NCI-H2227 (cell line): ENCODE measurements around the gene CFAP43.
"Not testable (repeated sequence)": the region's sequence is repeated elsewhere in the genome, so short reads cannot be mapped to it uniquely, and the experiment has no call there.

ENCODE experiments used
- DNase-seq: peaks from one replicate; lab custom pipeline; 2025; ENCODE audit not compliant: unreplicated experiment; lab: John Stamatoyannopoulos, UW

Gene CFAP43

DNA sequence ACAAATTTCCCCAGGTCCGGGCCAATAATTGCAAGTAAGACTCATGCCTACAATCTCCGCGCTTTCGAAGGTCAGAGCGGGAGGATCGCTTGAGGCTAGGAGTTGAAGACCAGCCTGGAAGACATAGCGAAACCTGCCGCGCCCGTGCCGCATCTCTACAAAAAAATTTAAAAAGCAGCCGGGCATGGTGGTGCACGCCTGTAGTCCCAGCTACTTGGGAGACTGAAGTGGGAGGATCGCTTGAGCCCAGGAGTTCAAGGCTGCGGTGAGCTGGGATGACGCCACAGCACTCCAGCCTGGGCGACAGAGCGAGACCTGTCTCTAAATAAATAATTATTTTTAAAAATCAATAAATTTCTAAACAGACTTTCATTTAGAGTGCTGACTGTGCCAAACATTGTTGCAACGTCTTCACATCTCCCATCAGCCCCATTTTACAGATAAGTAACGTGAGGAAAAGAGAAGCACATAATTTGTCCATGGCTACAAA, 494 bp upstream of the CFAP43 start:
- DNase-seq: no peak

DNA sequence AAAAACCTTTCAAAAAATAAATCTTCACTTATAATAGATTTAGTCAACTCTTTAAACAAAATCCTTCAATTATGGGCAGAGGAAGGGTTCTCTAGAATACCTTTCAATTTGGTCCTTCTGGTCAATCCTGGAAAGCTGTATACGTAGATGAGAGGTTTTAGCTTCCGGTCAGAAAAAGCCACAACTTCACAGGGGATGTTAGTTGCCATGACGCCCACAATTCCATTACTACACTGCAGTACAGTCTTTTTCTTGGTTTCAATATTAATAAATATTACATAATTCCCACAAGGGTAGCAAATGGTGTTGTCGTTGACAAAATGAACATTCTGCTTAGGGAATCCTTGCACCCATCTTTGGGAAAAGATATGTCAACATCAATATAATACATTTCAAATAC, 1.7 kb downstream of the CFAP43 start:
- DNase-seq: no peak

DNA sequence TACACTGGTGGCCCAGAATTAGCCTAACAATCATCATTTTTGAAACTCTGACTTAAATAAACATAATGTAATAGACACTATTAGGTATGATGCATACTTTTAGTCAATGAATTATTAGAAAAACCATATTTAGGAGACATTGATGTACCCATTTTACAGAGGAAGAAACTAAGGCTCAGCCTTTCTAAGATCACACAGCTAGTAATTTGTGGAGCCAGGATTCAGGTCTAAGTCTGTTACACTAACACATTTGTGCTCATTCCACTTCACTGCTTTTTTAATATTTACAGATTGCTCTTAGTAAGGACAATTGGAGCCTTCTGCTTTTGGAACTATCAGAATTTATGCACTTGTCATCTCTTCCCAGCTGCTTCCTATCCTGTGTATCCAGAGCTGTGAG, 8.9 kb downstream of the CFAP43 start:
- DNase-seq: no peak

DNA sequence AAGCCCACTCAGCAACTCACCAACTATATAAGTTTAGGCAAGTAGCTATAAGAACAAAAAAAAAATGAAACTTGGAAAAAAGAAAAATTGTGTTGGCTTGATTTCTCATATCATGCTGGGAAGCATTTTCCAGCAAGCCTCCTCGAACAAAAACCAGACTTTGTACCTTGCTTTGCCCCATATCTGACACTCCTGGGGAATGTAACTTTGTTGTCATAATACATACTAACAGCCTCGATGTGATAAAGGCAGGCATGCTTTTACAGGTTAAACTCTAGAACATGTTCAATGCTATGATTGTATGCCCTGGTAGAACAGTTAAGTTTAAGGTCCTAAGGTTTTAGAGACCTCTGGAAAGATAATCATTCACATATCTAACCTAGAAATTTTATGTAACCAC, 11.6 kb downstream of the CFAP43 start:
- no peak for DNase-seq

DNA sequence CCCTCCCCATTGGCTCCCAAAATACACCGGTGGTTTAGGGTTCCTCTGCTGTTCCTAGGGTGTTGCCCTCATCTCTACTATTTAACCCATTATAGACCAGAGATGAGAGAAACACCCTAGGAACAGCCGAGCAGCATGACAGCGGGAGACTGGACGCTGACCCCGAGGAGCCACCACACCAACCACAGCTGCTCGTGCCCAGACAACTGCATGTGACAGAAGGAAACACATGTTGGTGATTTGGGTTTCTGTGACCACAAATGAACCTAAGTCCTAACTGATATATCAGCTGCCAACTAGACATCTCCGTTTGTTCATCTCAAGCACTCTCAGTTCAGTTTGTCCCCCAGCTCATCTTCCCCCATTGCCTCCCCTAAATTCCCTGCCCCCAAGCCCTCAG, 13.4 kb downstream of the CFAP43 start:
- DNase-seq: no peak

DNA sequence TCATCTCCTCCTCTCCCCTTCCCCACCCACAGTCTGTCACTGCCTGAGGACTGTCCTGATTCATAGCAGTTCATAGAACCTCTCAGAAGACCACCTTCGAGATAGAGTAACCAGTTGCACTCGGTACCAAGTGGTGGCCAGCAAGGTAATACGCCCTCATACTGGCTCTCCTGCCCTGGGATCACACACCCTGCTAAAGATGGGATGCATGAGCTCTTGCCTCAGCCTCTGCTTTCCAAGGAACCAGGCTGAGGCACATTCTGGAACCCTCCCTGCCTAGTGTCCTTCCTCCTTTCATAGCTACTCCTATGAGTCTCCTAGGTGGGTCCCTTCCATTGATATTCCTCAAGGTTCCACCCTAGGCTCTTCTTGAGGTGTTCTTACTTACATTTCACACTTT, 15.5 kb downstream of the CFAP43 start:
- no peak for DNase-seq

DNA sequence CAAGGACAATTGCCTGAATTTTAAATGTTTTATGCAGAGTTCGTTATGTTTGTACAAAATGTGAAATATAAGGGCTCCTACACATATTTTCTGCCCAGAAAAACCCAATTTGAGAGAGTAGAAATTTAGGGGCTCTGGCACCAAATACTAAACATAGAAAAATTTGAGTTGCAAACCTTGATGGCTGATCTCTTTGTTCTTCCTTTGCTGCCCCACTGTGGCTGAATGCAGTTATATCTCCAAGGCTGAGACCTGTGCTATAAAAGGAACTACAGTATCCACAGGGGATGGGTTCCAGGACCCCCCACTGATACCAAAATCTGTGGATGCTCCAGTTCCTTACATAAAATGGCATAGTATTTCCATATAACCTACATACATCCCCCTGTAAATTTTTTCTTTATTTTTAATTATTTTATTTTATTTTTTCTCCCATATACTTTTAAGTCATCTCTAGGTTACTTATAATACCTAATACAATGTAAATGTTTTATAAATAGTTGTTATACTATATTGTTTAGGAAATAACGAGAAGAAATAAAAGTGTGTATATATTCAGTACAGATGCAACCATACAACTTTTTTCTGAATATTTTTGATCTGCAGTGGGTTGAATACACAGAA, 22.5 kb downstream of the CFAP43 start:
- peak; percentile 45 for DNase-seq

DNA sequence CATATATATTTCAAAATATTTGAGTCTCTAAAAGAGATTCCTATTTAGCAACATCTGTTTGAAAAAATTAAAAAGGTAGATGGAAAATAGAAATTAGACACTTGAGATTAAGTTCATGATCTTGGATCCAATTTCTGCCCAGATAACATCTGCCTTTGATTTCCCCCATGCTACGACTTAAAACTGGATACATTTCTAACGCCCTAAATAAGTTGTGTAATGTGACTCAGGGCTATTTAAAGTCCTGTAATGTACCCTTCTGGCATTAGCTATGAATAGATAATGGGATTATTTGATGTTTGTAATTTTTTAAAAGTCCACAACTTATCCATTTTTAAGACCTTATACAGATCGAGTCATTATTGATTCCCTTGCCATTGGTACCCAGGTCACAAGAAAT, 23.4 kb downstream of the CFAP43 start:
- no peak for DNase-seq

DNA sequence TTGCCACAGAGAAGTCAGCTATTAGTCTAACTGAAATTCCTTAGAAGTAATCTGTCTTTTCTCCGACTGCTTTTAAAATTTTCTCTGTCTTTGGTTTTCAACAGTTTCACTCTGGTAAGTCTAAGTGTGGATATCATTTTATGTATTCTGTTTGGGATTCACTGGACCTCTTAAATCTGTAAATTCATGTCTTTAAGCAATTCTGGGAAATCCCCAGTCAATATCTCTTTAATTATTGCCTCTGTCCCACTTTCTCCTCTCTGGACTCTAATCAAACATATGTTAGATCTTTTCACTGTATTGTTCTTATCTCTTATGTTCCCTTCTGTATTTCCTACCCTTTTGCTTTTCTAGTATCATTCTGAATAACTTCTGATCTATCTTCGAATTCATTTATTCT, 29.9 kb downstream of the CFAP43 start:
- no peak for DNase-seq

DNA sequence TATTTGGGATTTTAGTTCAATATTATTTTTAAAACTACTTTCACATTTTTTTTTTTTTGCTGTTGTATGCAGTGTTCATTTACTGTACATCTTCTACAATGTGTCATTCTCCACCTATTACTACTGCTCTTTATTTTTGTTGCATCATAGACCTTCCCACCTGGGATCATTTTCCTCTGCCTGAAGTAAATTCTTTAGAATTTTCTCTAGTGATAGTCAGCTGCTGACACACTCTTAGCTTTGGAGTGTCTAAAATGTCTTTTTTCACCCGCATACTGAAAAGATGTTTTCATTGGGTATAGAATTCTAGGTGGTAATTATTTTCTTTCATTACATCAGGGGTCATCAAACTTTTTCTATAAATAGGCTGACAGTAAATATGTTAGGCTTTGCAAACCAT, 30.5 kb downstream of the CFAP43 start:
- no peak for DNase-seq

DNA sequence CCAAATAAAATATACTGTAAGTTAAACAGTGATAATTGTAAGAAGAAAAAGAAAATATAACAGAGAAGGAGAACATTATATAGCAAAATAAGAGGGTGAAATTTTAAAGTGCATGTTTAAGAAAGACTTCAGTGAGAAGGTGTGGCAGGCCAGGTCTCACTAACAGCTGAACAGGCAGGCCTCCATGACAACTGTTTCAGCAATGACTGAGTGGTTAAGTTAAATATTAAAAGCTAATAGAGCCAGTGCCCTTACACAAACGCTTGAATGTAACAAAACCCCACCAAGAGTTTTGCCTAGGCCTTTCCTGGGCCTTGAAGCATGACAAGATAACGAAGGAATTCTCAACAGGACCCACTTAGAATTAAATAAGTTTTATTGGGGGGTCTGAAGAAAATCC, 32.6 kb downstream of the CFAP43 start:
- DNase-seq: no peak

DNA sequence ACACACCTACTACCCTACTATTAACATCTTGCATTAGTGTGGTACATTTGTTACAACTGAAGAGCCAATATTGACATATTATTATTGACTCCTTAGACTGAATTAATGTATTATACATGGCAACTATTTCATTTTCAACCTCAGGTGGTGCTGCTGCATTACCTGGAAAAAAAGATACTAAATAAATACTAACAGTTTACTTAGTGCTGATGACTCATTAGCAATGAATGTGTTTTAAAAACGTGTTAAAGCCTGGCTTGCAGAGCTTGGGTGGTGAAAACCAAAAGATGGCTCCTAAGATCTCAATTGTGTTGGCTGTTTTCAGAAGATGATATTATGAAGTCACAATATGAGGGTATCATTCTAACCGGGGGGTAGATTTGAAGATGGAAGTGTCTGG, 34.8 kb downstream of the CFAP43 start:
- no peak for DNase-seq

DNA sequence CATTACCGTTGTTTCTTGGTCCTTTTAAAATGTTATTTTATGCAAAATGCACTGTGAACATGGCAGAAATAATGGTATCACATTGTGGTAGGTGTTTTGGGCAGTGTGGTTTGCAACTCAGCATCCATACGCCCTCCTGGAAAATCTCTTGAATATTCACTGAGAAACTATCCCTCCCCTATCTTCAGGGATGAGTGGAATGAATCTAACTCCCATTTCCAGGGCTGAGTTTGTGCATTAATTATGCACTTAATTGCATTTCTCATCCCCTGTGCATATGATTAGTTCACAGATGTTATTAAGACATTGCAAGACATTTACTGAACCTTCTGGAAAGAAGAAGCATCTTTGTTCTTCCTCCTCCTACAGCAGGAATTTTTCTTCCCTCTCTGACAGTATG, 36.5 kb downstream of the CFAP43 start:
- DNase-seq: no peak

DNA sequence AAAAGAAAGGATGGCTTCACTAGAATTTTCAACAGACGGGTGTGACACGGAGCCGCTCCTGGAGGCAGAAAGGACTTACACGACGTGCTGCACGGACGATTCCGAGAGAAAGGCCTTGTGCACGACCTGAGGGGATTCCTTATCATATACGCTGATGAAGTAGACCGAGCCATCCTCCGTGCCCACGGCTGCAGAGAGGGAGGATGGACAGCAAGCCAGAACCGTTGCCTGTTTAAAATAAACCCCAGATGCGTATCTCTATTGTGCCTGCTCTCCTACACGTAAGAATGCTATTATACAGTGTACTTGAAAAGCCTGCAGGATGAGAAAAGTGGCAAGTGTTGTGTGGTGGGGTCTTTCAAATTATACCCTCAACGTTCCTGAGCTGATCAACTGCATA, 38.4 kb downstream of the CFAP43 start:
- no peak for DNase-seq

DNA sequence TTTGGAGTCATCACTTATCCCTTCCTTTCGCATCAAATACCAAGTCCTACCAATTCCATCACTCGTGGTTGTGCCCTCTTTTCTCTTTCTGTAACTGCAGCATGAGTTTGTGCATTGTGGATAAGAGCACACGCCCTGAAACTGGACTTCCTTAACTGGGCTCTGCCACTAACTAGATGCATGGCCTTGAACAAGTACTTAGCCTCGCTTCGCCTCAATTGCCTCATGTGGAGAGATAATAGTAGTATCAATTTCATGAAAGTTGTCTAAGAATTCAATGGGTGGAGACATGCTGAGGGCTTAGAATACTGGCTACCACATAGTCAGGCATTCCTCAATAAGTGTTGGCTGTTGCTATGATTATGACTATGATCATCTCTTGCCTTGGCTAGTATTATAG, 41.5 kb downstream of the CFAP43 start:
- DNase-seq: no peak

DNA sequence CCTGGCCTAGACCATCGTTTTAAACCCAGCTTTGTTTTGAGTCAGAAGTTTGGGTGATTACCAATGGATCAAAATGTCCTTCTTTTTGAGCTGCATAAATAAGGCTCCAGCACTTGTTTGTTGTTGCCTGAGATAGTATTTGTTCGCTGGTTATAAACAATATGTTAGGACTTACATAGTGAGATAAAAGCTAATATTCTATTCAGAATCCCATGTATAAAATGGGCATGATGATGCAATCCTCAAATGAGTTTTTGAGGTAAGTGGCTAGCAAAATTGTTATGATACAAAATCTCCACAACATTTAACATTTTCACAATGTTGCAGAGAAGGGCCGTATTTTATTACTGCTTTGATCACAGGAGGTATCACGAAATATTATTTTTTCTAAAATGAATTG, 48.5 kb downstream of the CFAP43 start:
- no peak for DNase-seq

DNA sequence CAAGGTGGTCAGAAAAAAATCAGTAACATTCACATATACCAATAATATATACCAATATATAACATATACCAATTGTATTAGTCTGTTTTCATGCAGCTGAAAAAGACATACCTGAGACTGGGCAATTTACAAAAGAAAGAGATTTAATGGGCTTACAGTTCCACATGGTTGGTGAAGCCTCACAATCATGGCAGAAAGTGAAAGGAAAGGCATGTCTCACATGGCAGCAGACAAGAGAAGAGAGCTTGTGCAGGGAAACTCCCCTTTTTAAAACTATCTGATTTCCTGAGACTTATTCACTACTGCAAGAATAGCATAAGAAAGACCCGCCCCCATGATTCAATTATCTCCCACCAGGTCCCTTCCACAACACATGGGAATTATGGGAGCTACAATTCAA, 58.0 kb downstream of the CFAP43 start:
- DNase-seq: not testable (repeated sequence)

DNA sequence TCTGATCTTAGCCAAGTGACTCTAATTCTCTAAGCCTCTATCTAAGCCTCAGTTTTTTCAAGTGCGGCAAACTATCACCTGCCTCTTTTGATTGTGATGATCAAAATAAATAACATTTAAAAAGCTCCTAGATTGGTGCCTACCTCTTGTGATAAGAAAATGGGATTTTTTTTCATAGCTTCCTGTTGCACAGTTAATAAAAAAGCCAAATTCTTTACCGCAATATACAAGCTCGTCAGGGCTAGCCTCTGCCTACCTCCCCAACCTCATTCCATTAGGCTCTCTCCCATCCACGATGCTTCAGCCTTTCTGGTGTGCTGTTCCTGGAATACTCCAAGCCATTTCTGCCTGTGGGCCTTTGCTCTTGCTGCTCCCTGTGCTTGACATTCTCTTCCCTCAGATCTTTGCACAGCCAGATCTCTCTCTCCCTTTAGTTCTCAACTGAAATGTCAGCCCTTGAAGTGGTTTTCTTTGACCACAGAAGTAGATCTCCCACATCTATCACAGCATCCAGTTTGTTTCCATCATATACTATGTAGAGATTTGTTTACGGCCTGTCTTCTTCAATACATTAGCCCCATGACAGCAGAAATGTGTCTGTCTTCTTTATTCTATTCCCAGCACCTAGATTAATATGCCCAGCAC, 61.4 kb downstream of the CFAP43 start:
- DNase-seq: no peak

DNA sequence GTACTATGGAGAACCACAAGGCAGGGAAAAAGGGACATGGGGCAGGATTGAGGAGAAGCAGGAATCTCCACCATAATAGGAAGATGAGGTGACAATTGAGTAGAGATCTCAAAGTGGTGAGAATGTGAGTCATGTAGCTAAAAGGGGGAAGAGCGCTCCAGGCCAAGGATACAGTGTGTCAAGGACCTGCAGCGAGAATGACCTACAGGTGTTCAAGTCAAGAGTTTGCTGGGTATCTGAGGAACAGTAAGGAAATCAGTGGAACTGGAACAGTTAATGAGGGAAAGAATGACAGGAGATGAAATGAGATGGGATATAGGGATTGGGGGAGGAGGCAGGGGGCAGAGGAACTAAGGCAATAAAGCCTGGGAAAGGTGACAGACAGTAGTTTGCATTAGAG, 76.6 kb downstream of the CFAP43 start:
- no peak for DNase-seq

DNA sequence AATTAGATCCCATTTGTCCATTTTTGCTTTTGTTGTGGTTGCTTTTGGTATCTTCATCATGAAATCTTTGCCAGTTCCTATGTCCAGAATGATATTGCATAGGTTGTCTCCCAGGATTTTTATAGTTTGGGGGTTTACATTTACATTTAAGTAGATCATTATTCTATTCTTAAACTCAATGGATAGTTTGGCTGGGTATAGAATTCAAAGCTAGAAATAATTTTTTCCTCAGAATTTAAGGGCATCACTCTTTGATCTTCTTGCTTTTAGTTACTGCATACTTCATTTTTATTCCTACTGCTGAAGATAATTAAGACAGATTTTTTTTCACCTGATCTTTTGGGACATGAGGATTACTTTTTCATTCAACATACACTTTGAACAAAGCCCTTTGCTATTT, 80.4 kb downstream of the CFAP43 start:
- DNase-seq: no peak

DNA sequence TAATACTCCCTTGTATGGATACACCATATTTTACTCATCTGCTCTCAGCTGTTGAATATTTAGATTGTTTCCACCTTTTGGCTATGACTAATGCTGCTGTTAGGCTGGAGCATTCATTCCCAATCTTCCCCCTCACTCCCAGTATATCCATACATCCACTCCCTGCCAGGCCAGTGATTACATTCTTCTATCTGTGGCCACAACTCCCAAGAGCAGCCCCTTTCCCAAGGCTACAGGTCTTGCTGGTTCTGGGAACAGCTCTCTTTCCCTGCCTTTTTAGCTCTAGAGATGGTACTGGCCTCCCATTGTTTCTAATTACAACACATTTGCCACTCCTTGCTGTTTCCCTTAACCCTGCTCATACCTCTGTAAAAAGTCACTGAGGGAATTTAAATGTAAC, 82.0 kb downstream of the CFAP43 start:
- no peak for DNase-seq

DNA sequence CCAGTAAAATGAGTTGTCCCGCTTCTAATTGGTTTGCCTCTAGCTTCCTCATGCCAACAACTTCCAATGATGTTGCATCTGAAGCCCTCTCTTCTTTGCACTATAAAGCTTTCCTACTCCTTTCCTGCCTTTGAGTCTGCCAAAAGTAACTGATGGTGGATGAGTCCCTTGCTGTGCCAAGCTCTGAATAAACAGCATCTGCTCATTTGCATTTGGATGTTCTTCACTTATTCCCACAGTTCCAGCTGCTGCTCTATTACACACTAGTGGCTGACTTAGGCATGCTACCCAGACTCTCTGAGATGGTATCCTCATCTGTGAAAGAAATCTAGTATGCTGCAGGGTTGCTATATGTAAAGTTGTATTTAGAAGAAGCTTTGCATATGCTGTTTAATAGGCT, 85.3 kb downstream of the CFAP43 start:
- no peak for DNase-seq

DNA sequence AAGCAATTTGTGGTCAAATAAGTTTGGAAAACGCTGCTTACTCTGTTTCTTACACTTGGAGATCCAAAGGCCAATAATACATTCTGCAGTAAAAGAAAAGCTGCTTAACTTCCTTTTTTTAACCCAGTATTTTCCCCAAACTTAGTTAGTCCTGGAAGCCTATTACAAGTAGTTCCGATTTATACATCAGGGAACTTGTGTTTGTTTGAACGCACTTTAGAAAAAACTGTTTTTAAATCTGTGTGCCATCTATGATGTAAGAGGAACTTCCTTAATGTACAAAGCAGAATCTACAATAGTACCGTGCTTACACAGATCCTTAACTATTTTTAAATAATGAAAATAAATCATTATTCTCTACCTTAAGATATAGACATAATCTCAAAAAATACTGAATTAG, 87.2 kb downstream of the CFAP43 start:
- DNase-seq: no peak
